ENCODE data around the gene AKR7A2.

The AKR7A2 gene

DNA sequence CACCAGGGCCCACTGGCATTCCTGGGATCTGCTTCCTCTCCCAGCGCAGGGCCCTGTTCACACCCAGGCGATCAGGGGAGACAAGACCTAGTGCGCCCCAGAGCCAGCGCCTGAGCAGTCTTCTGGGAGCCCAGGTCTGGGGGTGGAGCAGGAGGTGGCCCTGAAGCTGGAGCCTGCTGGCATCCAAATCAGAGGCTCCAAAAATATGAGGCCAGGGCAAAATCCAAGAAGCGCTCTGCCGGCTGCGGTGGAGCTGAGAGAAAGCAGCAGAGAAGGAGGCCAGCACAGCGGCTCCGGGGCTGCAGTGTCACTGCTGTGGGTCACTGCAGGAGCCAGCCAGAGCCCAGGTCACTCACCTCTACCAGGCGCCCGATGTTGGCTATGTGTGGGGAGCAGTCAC is 32.9 kb upstream of the AKR7A2 start:
- H3K4me3 ChIP-seq (ENCODE audit: low read length): no peak overlapping the region
- DNase-seq (ENCODE audit: low read depth, low spot score): no peak

DNA sequence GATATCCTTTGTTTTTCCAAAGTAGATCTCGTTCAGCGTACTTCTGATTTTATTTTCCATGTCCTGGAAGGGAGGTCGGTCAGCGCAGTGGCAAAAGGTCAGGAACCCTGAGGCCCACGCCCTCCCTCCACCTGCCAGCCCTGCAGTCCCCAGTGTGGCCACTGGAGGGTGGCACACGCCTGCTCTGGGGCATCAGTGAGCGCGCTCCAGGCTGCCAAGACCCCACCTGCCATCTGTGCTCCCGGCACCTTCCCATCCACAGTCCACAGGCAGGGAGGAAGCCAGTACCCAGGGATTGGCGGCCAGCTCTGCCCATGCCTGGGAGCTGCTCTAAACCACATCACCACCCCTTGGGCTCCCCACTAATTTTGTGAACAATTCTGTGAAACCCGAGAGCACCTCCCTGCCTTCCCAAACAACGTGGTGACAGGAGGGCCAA is 32.4 kb upstream of the AKR7A2 start:
- H3K4me3 ChIP-seq (ENCODE audit: low read length): no peak overlapping the region
- no peak for DNase-seq (ENCODE audit: low read depth, low spot score)

DNA sequence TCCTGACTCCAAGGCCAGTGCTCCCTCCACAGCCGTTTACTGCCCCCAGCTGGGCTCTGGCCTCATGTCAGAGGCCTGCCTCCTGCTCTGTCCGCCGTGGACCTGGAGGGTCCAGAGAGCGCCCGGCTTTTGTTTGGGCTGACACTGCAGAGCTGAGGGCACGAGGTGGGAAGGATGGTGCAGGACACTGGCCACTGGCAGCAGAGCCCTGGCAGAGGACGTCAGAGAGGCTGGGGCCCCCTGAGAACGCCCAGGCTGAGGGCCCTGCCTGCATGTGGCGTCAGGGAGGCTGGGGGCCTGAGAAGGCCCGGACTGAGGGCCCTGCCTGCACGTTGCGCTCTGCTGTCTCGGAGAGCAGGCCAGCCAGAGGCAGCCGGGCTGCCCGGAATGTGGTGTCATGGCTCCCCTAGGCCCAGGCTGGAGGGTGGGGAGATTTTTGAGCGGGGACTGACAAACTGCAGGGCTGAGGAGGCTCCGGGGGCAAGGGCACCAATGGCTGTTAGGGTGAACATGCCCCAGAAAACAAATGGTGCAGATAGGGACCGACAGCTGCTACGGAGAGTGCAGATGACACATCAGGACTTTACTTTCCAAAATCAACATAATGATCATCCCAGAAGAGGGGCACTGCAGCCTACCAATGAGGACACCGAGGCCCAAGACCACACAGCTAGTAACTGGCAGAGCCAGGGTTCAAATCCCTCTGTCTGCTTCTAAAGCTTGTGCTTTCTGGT is 31.8 kb upstream of the AKR7A2 start:
- no peak for DNase-seq (ENCODE audit: low read depth, low spot score)
- no peak overlapping the region for H3K4me3 ChIP-seq (ENCODE audit: low read length)

DNA sequence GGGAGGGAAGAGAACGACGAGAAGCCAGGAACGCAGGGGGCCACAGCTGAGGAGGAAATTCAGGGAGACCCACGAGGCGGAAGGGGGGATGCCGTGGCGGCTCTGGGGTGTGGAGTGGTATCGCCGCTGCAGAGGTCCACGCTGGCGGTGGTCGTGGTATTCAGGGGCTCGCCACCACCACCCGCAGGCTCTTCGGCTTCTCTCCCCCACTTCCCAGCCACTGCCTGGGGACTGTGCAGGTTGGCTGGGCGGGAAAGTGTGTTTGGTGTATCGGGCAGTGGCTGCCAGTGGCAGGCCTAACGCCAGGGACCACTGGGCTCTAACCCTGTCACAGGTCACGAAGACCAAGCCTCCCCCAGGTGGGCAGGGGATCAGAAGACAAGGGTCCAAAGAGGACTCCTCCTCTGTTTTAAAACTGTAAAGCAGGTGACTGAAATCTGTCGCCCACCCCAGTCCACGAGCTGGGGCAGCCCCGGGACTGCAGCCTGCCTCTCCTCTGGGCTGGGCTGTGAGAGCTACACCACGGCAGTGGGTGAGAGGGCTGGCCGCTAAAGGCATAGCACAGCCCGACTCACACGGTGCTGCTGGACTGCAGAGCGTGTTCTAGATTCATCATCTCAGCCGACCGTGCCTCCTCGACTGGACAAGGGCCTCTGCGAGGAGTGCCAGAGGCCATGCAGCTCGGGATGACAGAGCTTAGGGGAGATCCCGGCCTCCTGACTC is 31.1 kb upstream of the AKR7A2 start:
- no peak overlapping the region for H3K4me3 ChIP-seq (ENCODE audit: low read length)
- DNase-seq (ENCODE audit: low read depth, low spot score): no peak

DNA sequence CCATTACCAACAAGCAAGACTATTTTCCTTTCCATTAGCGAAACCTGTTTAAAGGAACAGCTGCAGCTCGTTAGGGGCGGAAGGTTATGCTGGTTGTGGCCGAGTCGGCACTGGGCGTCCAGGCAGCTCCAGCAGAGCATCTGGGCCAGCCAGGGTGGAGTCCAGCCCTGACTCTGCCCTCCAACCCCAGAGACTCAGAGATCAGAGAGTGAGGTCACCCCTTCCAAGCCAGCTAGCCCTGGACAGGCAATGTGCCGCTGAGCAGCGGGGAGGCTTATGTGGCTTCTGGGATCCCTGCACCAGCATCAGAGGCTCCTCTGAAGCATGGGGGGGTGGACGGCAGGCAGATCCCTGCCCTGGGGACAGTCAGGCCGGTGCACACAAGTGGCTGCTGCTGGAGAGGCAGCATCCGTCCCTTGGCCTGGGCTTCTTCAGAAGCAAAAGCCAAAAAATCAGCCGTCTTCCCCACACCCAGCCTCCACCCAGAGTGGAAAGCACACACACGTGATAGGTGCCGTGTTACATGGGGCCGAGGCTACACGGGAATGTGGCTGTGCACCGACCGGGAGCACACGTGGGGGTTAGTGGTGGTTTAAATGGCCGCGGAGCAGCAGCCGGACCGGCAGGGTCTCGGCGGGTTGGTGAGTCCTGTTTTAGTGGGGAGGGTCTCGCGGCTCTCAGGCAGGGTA is 30.3 kb upstream of the AKR7A2 start:
- DNase-seq (ENCODE audit: low read depth, low spot score): no peak
- H3K4me3 ChIP-seq (ENCODE audit: low read length): no peak overlapping the region

DNA sequence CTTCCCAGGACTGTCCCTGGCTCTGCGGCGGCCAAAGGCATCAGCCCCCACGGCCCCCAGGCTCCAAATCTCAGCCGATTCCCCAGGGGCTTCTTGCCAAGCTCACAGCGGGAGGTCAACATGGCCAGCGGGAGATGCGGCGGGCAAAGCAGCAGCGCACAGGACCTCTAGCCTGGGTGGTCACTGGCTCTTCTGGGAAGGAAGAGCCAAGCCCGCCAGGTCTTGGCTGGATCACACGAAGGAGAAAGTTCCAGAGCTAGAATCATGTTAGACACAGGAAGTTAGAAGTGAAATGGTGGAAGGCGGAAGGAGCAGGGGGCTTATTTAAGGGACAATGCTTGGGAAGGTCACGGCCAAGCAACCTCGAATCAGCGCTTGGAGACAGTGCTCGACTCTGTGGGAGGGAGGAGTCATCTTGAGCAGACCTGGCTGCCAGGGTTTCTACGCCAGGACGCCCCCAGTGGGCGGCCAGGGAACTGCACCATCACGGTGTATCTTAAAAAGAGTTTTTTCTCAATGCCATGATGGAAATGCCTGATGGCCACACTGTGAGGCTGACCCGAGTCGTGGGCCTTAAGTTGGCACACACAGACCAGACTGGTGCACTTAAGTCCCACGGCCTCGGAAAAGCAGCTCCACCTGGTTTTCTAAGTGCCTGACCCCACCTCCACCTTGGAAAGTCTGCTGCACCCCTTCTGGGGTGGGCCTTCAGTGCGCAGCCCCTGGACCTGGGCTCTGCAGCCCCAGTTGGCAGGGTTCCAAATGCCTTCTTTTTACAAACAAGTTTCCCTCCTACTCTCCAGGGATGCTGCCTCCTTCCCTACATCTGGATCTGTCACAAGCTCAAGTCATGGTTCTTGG is 29.5 kb upstream of the AKR7A2 start:
- H3K4me3 ChIP-seq (ENCODE audit: low read length): no peak overlapping the region
- DNase-seq (ENCODE audit: low read depth, low spot score): peak; percentile 64

DNA sequence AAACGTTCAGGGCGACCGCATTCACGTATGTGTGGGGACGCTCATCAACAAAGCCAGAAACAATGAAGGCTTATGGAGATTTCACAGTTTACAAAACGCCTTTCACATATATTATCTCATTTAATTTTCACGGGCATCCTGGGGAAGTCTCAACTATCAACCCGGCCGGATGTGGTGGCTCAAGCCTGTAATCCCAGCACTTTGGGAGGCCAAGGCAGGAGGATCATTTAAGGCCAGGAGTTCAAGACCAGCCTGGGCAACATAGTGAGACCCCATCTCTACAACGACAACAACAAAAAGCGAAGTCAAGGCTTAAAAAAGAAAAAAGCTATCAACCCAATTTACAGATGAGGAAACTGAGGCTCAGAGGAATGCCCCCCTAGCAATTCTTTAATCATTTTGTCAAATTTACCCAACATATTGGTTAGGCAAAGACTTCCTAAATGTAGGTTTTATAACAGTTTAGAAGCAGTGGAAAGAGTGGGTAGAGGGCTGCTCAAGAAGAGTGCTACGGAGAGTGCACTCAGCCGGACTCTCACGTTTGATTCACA is 28.5 kb upstream of the AKR7A2 start:
- no peak overlapping the region for H3K4me3 ChIP-seq (ENCODE audit: low read length)
- no peak for DNase-seq (ENCODE audit: low read depth, low spot score)

DNA sequence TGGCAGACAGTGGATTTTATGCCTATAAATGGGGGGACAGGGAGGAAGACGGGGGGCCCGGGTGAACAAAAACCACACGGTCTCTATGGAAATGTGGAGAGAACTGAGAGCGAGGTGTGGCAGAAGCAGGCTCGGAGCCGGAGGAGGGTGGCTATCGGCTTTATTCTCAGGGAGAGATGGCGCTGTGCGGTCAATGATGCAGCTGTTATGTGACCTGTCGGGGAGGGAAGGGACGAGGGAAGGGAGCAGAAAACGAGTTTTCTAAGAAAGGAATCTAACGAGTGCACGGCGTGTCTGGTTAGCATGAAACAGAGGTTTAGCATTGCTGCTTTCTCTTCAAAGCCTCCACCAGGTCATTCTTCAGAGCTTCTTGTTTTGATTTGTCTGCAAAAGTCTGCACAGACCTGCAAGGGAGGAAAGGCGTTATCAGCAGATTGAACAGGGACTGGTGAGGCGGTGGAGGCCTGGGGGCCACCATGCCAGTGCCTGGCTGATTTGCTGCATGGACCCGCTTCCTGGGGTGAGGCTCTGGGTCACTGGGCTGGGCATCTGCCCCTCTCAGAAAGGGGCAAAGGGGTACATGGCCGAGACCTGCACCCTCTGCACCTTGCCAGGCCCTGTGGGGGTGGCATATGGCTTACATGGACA is 27.4 kb upstream of the AKR7A2 start:
- H3K4me3 ChIP-seq (ENCODE audit: low read length): no peak overlapping the region
- no peak for DNase-seq (ENCODE audit: low read depth, low spot score)

DNA sequence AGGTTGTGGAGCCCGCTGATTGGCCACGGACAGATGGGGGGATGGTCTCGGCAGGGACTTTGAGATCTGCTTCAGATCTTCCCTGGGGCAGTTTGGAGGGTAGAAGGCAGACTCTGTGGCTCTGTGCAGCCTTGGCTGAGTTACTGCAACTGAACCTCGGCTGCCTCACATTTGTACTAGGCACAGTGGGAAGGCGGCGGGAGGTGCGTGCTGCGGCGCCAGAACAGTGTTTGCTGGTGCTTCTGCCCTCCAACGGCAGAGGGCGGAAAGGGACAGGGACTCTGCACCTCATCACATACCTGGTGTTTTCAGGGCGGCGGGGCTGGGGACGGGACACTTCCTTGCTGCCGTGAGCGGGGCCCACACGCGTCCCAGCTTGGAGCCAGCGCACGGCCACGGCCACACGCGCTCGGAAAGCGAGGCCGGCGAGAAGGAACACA is 26.4 kb upstream of the AKR7A2 start:
- no peak for DNase-seq (ENCODE audit: low read depth, low spot score)

DNA sequence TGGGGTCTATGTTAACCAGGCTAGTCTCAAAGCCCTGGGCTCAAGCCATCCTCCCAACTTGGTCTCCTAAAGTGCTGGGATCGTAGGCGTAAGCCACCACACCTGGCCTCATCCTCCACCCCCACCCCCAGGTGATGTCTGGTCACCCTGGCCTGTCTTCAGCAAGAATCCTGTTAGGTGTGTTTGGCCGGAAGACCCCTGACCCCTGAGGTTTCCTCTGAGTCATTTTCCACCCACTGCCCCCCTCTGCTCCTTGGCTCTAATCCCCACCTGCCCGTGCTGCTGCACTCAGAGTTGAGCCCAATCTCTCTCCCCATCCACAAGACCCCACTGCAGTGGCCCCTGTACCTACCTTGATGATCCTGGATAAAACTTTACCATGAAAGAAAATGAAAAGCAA is 25.3 kb upstream of the AKR7A2 start:
- no peak overlapping the region for H3K4me3 ChIP-seq (ENCODE audit: low read length)
- DNase-seq (ENCODE audit: low read depth, low spot score): no peak

More for the DNA sequence above, 26.4 kb upstream of the AKR7A2 start:
- H3K4me3 ChIP-seq (ENCODE audit: low read length): no peak overlapping the region

DNA sequence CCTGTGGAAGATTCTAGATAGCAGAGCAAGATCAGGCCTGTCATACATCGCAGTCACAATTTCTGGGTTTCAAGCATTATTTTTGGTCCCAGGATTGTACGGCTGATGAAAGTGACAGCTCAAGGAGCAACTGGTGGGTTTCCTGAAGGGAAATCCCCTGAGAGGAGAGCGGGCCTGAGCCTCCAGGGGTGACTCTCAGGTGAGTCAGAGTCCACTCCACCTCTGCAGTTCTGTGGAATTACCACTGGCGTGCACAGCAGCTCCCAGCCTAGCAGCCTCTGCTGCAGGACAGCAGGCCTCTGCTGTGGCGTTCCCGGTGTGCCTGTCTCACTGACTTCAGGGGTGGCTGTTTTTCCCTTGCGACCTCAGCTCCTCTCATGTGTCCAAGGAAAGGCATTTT is 24.6 kb upstream of the AKR7A2 start:
- no peak for DNase-seq (ENCODE audit: low read depth, low spot score)
- no peak overlapping the region for H3K4me3 ChIP-seq (ENCODE audit: low read length)

DNA sequence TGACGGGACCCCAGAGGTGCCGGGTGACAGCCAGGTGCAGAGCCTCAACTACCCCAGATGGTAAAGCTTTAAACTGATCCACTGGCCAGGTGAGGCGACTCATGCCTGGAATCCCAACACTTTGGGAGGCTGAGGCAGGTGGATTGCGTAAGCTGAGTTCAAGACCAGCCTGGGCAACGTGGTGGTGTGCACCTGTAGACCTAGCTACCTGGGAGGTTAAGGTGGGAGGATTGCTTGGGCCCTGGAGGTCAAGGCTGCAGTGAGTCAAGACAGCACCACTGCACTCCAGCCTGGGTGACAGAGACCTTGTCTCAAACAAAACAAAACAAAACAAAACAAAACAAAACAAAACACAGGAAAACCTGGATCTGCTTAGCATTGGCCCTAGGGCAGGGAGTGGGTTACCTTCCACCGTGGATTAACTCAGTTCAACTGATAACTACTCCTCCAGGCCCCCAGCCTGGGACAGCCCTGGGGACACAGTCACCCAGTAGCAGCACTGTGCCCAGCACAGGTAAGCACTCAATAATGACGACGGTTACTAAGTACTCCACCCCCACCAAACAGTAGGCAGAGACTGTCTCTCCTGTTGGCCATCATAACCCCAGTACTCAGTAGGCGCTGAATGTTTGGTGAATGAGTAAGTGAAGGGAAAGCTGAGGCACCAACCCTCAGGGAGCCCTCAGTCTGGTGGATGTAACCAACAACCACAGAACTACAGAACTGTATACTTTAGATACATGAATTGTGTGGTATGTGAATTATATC is 21.8 kb upstream of the AKR7A2 start:
- DNase-seq (ENCODE audit: low read depth, low spot score): no peak
- no peak overlapping the region for H3K4me3 ChIP-seq (ENCODE audit: low read length)

DNA sequence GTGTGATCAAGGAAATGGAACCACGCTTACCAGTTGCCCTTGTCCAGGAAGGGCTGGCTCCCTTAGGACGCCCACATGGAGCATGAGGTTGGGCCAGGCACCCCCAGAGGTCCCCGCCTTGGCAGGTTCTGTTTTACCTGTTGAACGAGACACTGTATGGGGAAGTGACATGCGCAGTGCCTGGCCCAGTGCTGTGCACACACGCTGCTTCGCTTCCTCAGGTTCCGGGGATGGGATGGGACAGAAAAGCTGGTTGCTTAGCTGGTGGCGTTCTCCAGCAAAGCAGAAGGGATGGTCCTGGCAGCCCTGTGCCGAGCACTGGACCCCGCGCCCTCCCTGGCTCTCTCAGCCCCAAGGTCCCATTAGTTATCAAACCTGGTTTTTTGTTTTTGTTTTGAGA is 20.9 kb upstream of the AKR7A2 start:
- no peak for DNase-seq (ENCODE audit: low read depth, low spot score)
- H3K4me3 ChIP-seq (ENCODE audit: low read length): no peak overlapping the region

DNA sequence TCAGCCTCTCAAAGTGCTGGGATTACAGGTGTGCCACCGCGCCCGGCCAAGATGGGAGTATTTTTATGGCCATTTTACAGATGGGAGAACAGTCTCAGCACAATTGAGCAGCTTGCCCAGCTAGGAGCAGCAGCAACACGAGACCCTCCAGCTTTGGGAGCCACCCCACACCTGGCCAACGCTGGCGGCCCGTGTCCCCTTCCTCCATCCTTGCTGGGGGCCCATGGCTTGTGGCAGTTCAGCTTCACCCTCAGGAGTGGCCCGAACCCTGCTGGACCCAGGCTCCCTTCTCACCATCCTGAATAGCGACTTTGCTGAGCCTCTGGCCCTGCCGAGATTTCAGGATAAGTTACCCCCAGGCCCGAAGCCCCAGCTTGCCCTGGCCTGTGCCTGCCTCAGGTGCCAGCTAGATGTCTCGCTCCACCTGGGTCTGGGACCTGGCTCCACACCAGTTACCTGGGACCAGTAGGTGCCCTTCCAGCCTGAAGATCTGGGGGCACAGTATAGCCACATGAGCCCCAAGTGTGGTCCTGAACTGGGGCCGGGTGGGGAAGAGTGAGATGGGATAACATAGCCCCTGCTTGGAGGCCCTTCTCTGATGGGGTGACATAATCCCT is 19.4 kb upstream of the AKR7A2 start:
- no peak overlapping the region for H3K4me3 ChIP-seq (ENCODE audit: low read length)
- DNase-seq (ENCODE audit: low read depth, low spot score): no peak

DNA sequence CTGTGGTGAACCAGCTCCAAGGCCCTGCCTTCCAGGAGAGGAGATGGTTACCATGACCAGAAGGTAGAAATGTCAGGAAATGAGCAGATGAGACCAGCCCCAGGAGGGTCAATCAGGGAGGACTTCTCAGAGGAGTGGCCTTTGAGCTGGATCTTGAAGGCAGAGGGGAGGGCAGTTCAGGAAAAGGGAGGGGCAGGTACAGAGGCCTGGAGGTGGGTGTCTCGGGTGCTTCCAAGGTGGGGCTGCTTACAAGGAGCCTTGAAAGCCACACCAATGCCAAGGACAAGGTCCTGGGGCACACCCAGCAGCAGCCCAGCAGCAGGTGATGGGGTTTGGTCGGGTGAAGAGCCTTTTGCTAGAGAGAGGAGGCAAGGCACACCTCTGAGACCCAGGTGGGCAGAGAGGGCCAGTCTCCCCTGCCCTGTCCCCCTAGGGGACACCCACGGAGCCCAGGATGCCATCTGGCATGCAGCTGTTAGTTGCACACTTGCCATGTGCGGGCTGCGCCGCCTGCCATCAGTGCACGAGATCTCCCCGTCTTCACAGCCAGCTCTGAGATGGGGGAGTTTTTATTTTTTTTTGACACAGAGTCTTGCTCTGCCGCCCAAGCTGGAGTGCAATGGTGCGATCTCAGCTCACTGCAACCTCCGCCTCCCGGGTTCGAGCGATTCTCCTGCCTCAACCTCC is 18.6 kb upstream of the AKR7A2 start:
- no peak for DNase-seq (ENCODE audit: low read depth, low spot score)
- H3K4me3 ChIP-seq (ENCODE audit: low read length): no peak overlapping the region

DNA sequence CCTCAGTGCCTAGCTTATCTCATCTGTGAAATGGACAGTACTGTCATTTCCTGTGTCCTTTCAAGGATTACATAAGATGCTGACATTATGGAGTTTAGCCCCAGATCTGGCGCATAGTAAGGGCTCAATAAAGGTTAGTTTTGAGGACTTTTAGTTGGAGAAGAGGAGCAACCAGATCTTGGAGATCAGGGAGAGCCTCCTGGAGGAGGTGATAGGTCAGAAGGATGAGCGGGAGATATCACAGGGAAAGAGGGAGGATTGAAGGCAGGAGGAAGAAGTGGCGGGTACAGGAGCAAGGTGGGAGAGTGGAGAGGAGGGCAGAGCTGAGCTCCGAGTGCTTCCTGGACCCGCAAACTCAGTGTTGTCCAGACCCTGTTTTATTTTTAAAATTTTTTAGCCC is 17.7 kb upstream of the AKR7A2 start:
- no peak for DNase-seq (ENCODE audit: low read depth, low spot score)

DNA sequence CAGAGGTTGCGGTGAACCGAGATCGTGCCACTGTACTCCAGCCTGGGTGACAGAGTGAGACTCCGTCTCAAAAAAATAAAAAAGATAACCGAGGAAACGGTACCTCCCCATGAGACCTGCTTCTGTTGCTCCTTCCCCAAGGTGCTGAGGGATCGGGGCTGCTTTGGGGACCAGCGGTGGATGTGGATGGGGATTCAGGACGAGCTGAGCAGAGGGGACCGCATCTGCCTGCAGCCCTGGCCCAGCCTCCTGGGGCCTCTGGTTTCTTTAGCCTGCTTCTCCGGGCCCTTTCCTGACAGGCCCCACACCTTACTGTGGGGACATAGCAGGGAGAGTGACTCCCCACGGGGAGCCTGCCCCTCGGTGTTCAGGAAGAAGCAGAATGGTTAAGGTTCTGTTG is 17.2 kb upstream of the AKR7A2 start:
- no peak overlapping the region for H3K4me3 ChIP-seq (ENCODE audit: low read length)
- DNase-seq (ENCODE audit: low read depth, low spot score): no peak

More for the DNA sequence above, 17.7 kb upstream of the AKR7A2 start:
- no peak overlapping the region for H3K4me3 ChIP-seq (ENCODE audit: low read length)
